Daoy (cell line): ENCODE data around the gene PCARE. TPM values are rescaled to one million over a fixed set of nuclear protein-coding genes. Genes with fewer than 3 reads are reported as not detected.
"Not testable (repeated sequence)": the region's sequence is repeated elsewhere in the genome, so short reads cannot be mapped to it uniquely, and the experiment has no call there.

ENCODE experiments used
- DNase-seq: peaks from one replicate; pipeline ENCODE4 v3.0.0-alpha.2; 2015; ENCODE audit warnings: low read depth
- total RNA-seq: library from RNA; depleted of rRNA; stranded (reverse); fragments of >200 nt; shearing (Covaris generic); gene quantifications from 2 replicates; pipeline ENCODE4 v1.2.3, GENCODE V29; 2014; rRNA removed

The PCARE gene
- not detected in 2 replicates for total RNA-seq

GRCh38 chr2:29074411-29074810 lies at the start of gene PCARE:
PCARE (minus strand) TSS chr2:29074523; CDS start chr2:29074261, 262 bp downstream.
- DNase-seq, result no peak

GRCh38 chr2:29123617-29124349 lies 49.5 kb upstream of the PCARE start:
- peak; percentile 72 for DNase-seq

GRCh38 chr2:29120846-29121245 lies 46.5 kb upstream of the PCARE start:
- no peak for DNase-seq

GRCh38 chr2:29119211-29119610 lies 44.9 kb upstream of the PCARE start:
- no peak for DNase-seq

- DNase-seq, result peak; percentile 58
These were observed 43.4 kb upstream of the PCARE start for GRCh38 chr2:29117636-29118303.

GRCh38 chr2:29115797-29116781 lies 41.8 kb upstream of the PCARE start:
- peak; percentile 59 for DNase-seq

- DNase-seq, result peak; percentile 66
These were observed 40.8 kb upstream of the PCARE start, which contains the start of gene CLIP4 for GRCh38 chr2:29114946-29115609. CLIP4 (plus strand) TSS chr2:29115415; CDS start chr2:29121389, 5,974 bp downstream.

GRCh38 chr2:29114586-29114945 lies 40.2 kb upstream of the PCARE start:
- no peak for DNase-seq

- DNase-seq, result peak; percentile 75
These were observed 39.6 kb upstream of the PCARE start for GRCh38 chr2:29113891-29114321.

GRCh38 chr2:29113027-29113686 lies 38.8 kb upstream of the PCARE start:
- no peak for DNase-seq

- DNase-seq, result no peak
These were observed 38.1 kb upstream of the PCARE start for GRCh38 chr2:29112379-29112778.

- no peak for DNase-seq
These were observed 36.7 kb upstream of the PCARE start for GRCh38 chr2:29110916-29111535.

GRCh38 chr2:29109246-29109645 lies 34.9 kb upstream of the PCARE start:
- DNase-seq, result no peak

GRCh38 chr2:29108225-29108624 lies 33.9 kb upstream of the PCARE start:
- peak; percentile 91 for DNase-seq

- not testable (repeated sequence) for DNase-seq
These were observed 33.2 kb upstream of the PCARE start for GRCh38 chr2:29107547-29107946.

GRCh38 chr2:29106980-29107388 lies 32.7 kb upstream of the PCARE start:
- DNase-seq, result peak; percentile 61

GRCh38 chr2:29106256-29106655 lies 31.9 kb upstream of the PCARE start:
- DNase-seq, result no peak

GRCh38 chr2:29105375-29105774 lies 31.1 kb upstream of the PCARE start:
- no peak for DNase-seq

- DNase-seq, result no peak
These were observed 30.4 kb upstream of the PCARE start for GRCh38 chr2:29104688-29105087.

- DNase-seq, result no peak
These were observed 26.2 kb upstream of the PCARE start for GRCh38 chr2:29100564-29100963.
